ENCODE measurements around the gene FBXO42.
A peak's percentile ranks its signal among the peaks of the same experiment; 100 is the strongest.

Gene FBXO42

GRCh38 chr1:16204634-16205333, 147.5 kb downstream of the FBXO42 start:
- no peak for DNase-seq (ENCODE audit: extremely low read depth, low read depth)
- H3K4me3 ChIP-seq (replicated peaks; ENCODE audit: low read depth, low read length), result no peak overlapping the region

GRCh38 chr1:16204216-16204615, 148.1 kb downstream of the FBXO42 start:
- H3K4me3 ChIP-seq (replicated peaks; ENCODE audit: low read depth, low read length), result no peak overlapping the region
- no peak for DNase-seq (ENCODE audit: extremely low read depth, low read depth)
- TF ChIP-seq, protein P1, sequence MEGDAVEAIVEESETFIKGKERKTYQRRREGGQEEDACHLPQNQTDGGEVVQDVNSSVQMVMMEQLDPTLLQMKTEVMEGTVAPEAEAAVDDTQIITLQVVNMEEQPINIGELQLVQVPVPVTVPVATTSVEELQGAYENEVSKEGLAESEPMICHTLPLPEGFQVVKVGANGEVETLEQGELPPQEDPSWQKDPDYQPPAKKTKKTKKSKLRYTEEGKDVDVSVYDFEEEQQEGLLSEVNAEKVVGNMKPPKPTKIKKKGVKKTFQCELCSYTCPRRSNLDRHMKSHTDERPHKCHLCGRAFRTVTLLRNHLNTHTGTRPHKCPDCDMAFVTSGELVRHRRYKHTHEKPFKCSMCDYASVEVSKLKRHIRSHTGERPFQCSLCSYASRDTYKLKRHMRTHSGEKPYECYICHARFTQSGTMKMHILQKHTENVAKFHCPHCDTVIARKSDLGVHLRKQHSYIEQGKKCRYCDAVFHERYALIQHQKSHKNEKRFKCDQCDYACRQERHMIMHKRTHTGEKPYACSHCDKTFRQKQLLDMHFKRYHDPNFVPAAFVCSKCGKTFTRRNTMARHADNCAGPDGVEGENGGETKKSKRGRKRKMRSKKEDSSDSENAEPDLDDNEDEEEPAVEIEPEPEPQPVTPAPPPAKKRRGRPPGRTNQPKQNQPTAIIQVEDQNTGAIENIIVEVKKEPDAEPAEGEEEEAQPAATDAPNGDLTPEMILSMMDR (IDR thresholded peaks at IDR 0.05; ENCODE audit: low read depth, low read length, missing control alignments), result no peak

More at GRCh38 chr1:16204634-16205333, 147.5 kb downstream of the FBXO42 start:
- TF ChIP-seq, protein P1 (IDR thresholded peaks at IDR 0.05; ENCODE audit: low read depth, low read length, missing control alignments), result peak; percentile 33

DNA sequence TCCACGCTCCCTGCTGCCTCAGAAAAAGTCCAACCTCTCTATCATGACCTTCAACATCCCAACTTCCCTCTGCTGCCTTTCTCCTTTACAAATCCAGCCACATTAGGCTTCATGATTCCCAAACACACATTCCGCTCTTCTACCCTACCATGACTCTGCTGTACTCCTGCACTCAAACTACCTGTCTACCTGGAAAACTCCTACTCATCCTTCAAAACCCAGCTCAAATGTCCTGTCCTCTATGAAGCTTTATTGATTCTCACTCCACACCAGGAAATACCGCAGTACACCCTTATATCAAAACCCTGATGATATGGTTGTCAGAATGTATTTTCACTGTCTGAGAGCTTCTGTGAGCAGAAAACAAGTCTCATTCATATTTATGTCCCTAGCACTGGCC, 148.7 kb downstream of the FBXO42 start:
- TF ChIP-seq, protein P1 (IDR thresholded peaks at IDR 0.05; ENCODE audit: low read depth, low read length, missing control alignments), result no peak
- no peak for DNase-seq (ENCODE audit: extremely low read depth, low read depth)
- H3K4me3 ChIP-seq (replicated peaks; ENCODE audit: low read depth, low read length), result no peak overlapping the region

- TF ChIP-seq, protein P1 (IDR thresholded peaks at IDR 0.05; ENCODE audit: low read depth, low read length, missing control alignments), result no peak
- no peak overlapping the region for H3K4me3 ChIP-seq (replicated peaks; ENCODE audit: low read depth, low read length)
- DNase-seq (ENCODE audit: extremely low read depth, low read depth), result no peak
These were observed 149.7 kb downstream of the FBXO42 start for GRCh38 chr1:16202281-16203210.

- TF ChIP-seq, protein P1 (IDR thresholded peaks at IDR 0.05; ENCODE audit: low read depth, low read length, missing control alignments), result no peak
- no peak overlapping the region for H3K4me3 ChIP-seq (replicated peaks; ENCODE audit: low read depth, low read length)
- no peak for DNase-seq (ENCODE audit: extremely low read depth, low read depth)
These were observed 152.6 kb downstream of the FBXO42 start for GRCh38 chr1:16199700-16200099.

- H3K4me3 ChIP-seq (replicated peaks; ENCODE audit: low read depth, low read length), result no peak overlapping the region
- DNase-seq (ENCODE audit: extremely low read depth, low read depth), result no peak
- TF ChIP-seq, protein P1 (IDR thresholded peaks at IDR 0.05; ENCODE audit: low read depth, low read length, missing control alignments), result no peak
These were observed 153.2 kb downstream of the FBXO42 start for GRCh38 chr1:16199157-16199501.

Measured in HFF-Myc (cell line).